Stomach (tissue), 4 donors: ENCODE data around the gene NPTX2.

Experiments used
- EP300 ChIP-seq: sonication (generic); formaldehyde crosslinking; IDR thresholded peaks from one replicate; pipeline ENCODE4 v1.6.1; 2017; ENCODE audit warnings: antibody characterized with exemption
- TF ChIP-seq, protein P1 (sequence below), 7 experiments: fragments of 450-650 bp in 4 of 7; fragments of 200-600 bp in 3 of 7; sonication (generic) in 3 of 7; IDR thresholded peaks; one replicate each; pipeline ENCODE4 v1.5.1; 2016 to 2019; ENCODE audit warnings: antibody characterized with exemption in 7 of 7, control low read depth in 2 of 7, mild to moderate bottlenecking in 1 of 7

DNA sequence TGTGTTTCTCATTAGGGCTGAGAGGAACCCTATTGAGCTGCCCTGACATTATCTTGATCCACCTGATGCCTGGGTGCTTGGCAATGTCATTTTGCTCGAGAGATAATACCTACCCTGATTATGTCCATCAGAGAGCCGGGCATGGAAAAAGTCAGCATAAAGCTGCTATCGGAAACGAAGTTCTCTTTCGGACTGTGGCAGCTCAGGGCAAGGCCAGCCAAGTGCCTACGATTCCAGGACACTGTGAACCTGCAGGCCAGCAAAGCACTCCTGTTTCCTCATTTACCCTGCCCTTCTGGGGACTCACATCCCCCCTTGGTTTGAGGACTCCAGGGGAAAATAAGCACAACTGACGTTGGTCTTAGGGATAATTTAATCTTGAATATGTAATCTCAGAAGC lies 25.2 kb upstream of the NPTX2 start:
- TF ChIP-seq, protein P1, sequence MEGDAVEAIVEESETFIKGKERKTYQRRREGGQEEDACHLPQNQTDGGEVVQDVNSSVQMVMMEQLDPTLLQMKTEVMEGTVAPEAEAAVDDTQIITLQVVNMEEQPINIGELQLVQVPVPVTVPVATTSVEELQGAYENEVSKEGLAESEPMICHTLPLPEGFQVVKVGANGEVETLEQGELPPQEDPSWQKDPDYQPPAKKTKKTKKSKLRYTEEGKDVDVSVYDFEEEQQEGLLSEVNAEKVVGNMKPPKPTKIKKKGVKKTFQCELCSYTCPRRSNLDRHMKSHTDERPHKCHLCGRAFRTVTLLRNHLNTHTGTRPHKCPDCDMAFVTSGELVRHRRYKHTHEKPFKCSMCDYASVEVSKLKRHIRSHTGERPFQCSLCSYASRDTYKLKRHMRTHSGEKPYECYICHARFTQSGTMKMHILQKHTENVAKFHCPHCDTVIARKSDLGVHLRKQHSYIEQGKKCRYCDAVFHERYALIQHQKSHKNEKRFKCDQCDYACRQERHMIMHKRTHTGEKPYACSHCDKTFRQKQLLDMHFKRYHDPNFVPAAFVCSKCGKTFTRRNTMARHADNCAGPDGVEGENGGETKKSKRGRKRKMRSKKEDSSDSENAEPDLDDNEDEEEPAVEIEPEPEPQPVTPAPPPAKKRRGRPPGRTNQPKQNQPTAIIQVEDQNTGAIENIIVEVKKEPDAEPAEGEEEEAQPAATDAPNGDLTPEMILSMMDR (IDR thresholded peaks at IDR 0.05) = no peak
- TF ChIP-seq EP300 = no peak
